Astrocyte (in vitro differentiated cells and primary cell): Measurements from ENCODE around the gene ZNF618.

Source experiments
- EZH2 ChIP-seq: IDR thresholded peaks from 2 replicates; pipeline ENCODE4 v1.6.1; 2012; ENCODE audit warnings: mild to moderate bottlenecking, low read length, inconsistent platforms; ENCODE audit not compliant: insufficient read depth
- TF ChIP-seq, protein P1 (sequence below): IDR thresholded peaks from 2 replicates; pipeline ENCODE4 v1.5.1; 2011; ENCODE audit warnings: low read depth, mild to moderate bottlenecking, inconsistent platforms, low read length, moderate library complexity; ENCODE audit not compliant: insufficient read depth

DNA sequence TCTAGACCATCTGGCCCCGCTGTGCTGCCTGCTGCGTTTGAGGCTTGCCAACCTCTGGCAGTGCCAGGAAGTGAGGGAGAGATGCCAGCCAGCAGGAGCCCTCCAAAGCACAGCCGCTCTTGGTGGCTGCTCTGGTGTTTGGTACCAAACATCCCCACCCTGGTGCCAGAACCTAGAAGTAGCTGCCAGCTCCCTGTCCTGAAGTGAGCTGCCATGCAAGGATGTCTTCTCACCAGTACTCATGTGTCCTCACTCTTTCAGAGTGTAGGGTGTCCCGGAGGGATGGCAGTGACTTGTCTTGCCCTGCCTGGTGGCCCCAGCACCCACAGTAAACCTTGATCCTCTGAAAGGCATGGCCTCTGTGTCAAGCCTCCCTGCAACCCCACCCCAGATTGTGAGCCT is 158.6 kb downstream of the ZNF618 start:
- TF ChIP-seq, protein P1, sequence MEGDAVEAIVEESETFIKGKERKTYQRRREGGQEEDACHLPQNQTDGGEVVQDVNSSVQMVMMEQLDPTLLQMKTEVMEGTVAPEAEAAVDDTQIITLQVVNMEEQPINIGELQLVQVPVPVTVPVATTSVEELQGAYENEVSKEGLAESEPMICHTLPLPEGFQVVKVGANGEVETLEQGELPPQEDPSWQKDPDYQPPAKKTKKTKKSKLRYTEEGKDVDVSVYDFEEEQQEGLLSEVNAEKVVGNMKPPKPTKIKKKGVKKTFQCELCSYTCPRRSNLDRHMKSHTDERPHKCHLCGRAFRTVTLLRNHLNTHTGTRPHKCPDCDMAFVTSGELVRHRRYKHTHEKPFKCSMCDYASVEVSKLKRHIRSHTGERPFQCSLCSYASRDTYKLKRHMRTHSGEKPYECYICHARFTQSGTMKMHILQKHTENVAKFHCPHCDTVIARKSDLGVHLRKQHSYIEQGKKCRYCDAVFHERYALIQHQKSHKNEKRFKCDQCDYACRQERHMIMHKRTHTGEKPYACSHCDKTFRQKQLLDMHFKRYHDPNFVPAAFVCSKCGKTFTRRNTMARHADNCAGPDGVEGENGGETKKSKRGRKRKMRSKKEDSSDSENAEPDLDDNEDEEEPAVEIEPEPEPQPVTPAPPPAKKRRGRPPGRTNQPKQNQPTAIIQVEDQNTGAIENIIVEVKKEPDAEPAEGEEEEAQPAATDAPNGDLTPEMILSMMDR = no peak
- no peak for TF ChIP-seq EZH2
